HEK293 (cell line): ENCODE results near the gene DAND5.

ENCODE experiments used
- CTCF ChIP-seq: fragments of 450-650 bp; formaldehyde crosslinking; IDR thresholded peaks from 2 replicates; pipeline ENCODE4 v1.5.1; 2016; ENCODE audit warnings: missing biosample characterization, missing genetic modification characterization
- ELK4 ChIP-seq: IDR thresholded peaks from 2 replicates; pipeline ENCODE4 v1.6.1; 2011; ENCODE audit warnings: mild to moderate bottlenecking, low read depth, low read length, borderline replicate concordance
- SALL2 ChIP-seq: fragments of 450-650 bp; formaldehyde crosslinking; IDR thresholded peaks from 2 replicates; pipeline ENCODE4 v1.5.0; 2017; ENCODE audit warnings: missing biosample characterization, mild to moderate bottlenecking, missing genetic modification characterization, borderline replicate concordance
- SCRT1 ChIP-seq: fragments of 450-650 bp; formaldehyde crosslinking; IDR thresholded peaks from 2 replicates; pipeline ENCODE4 v1.5.1; 2016; ENCODE audit warnings: missing biosample characterization, missing genetic modification characterization, borderline replicate concordance
- SP2 ChIP-seq: fragments of 450-650 bp; formaldehyde crosslinking; IDR thresholded peaks from 2 replicates; pipeline ENCODE4 v1.5.1; 2016; ENCODE audit warnings: missing biosample characterization, missing genetic modification characterization
- SP3 ChIP-seq: fragments of 450-650 bp; formaldehyde crosslinking; IDR thresholded peaks from 2 replicates; pipeline ENCODE4 v1.5.1; 2016; ENCODE audit warnings: missing biosample characterization, missing genetic modification characterization
- ZNF121 ChIP-seq: fragments of 450-650 bp; formaldehyde crosslinking; IDR thresholded peaks from 2 replicates; pipeline ENCODE4 v1.5.1; 2016; ENCODE audit warnings: missing biosample characterization, missing genetic modification characterization
- ZNF155 ChIP-seq: fragments of 450-650 bp; formaldehyde crosslinking; IDR thresholded peaks from 2 replicates; pipeline ENCODE4 v1.5.1; 2016; ENCODE audit warnings: missing biosample characterization, missing genetic modification characterization
- ZNF174 ChIP-seq: fragments of 450-650 bp; formaldehyde crosslinking; IDR thresholded peaks from 2 replicates; pipeline ENCODE4 v1.5.0; 2017; ENCODE audit warnings: missing biosample characterization, mild to moderate bottlenecking, missing genetic modification characterization
- ZNF211 ChIP-seq: fragments of 450-650 bp; formaldehyde crosslinking; IDR thresholded peaks from 2 replicates; pipeline ENCODE4 v1.5.1; 2016; ENCODE audit warnings: low read depth, missing biosample characterization, missing genetic modification characterization
- ZNF248 ChIP-seq: fragments of 450-650 bp; formaldehyde crosslinking; IDR thresholded peaks from 2 replicates; pipeline ENCODE4 v1.5.1; 2017; ENCODE audit warnings: missing biosample characterization, missing genetic modification characterization
- ZNF362 ChIP-seq: fragments of 450-650 bp; formaldehyde crosslinking; IDR thresholded peaks from 2 replicates; pipeline ENCODE4 v1.5.1; 2016; ENCODE audit warnings: missing biosample characterization, missing genetic modification characterization
- ZNF394 ChIP-seq: fragments of 450-650 bp; formaldehyde crosslinking; IDR thresholded peaks from 2 replicates; pipeline ENCODE4 v1.5.1; 2016; ENCODE audit warnings: missing biosample characterization, missing genetic modification characterization, mild to moderate bottlenecking, moderate library complexity, borderline replicate concordance
- ZNF473 ChIP-seq: fragments of 450-650 bp; formaldehyde crosslinking; IDR thresholded peaks from 2 replicates; pipeline ENCODE4 v1.5.1; 2017; ENCODE audit warnings: missing biosample characterization, missing genetic modification characterization
- ZNF518A ChIP-seq: fragments of 450-650 bp; formaldehyde crosslinking; conservative IDR thresholded peaks from 2 replicates; pipeline ENCODE4 v1.5.1; 2016; ENCODE audit warnings: low read depth, missing biosample characterization, missing genetic modification characterization
- ZNF549 ChIP-seq: fragments of 450-650 bp; IDR thresholded peaks from 2 replicates; pipeline ENCODE4 v1.5.1; 2018; ENCODE audit warnings: missing biosample characterization, missing genetic modification characterization, mild to moderate bottlenecking, inconsistent platforms, moderate library complexity
- ZNF558 ChIP-seq: fragments of 450-650 bp; formaldehyde crosslinking; IDR thresholded peaks from 2 replicates; pipeline ENCODE4 v1.5.1; 2016; ENCODE audit warnings: missing biosample characterization, missing genetic modification characterization
- ZNF560 ChIP-seq: fragments of 450-650 bp; formaldehyde crosslinking; IDR thresholded peaks from 2 replicates; pipeline ENCODE4 v1.5.1; 2017; ENCODE audit warnings: missing biosample characterization, missing genetic modification characterization, borderline replicate concordance
- ZNF629 ChIP-seq: fragments of 450-650 bp; formaldehyde crosslinking; IDR thresholded peaks from 2 replicates; pipeline ENCODE4 v1.5.1; 2017; ENCODE audit warnings: missing biosample characterization, missing genetic modification characterization
- ZNF654 ChIP-seq: fragments of 450-650 bp; formaldehyde crosslinking; IDR thresholded peaks from 2 replicates; pipeline ENCODE4 v1.5.1; 2016; ENCODE audit warnings: low read depth, missing biosample characterization, missing genetic modification characterization
- ZNF792 ChIP-seq: fragments of 450-650 bp; formaldehyde crosslinking; IDR thresholded peaks from 2 replicates; pipeline ENCODE4 v1.5.1; 2016; ENCODE audit warnings: missing biosample characterization, missing genetic modification characterization
- ZSCAN30 ChIP-seq: fragments of 450-650 bp; IDR thresholded peaks from 2 replicates; pipeline ENCODE4 v1.5.1; 2018; ENCODE audit warnings: missing biosample characterization, mild to moderate bottlenecking, missing genetic modification characterization, moderate library complexity
- ZXDB ChIP-seq: fragments of 450-650 bp; formaldehyde crosslinking; IDR thresholded peaks from 2 replicates; pipeline ENCODE4 v1.5.1; 2016; ENCODE audit warnings: missing biosample characterization, missing genetic modification characterization

The DAND5 gene

GRCh38 chr19:12992729-12993128 lies 23.4 kb downstream of the DAND5 start (continued):
- TF ChIP-seq ZXDB: peak; percentile 61
- no peak for TF ChIP-seq CTCF
- TF ChIP-seq ZSCAN30 (tag by site-specific recombination): no peak
- TF ChIP-seq ZNF792 (tag by site-specific recombination): no peak
- TF ChIP-seq ZNF211 (tag by site-specific recombination): no peak
- TF ChIP-seq SP2: no peak
- no peak for TF ChIP-seq ZNF174 (tag by site-specific recombination)
- TF ChIP-seq ZNF629: 0 out of 2 replicates have a peak, but pooled peaks have one; percentile 37
- no peak for TF ChIP-seq ZNF549
- no peak for TF ChIP-seq SALL2 (tag by site-specific recombination)
- no peak for TF ChIP-seq SP3 (tag by site-specific recombination)
- no peak for TF ChIP-seq SCRT1 (tag by site-specific recombination)
- TF ChIP-seq ZNF473 (tag by site-specific recombination): no peak
- no peak for TF ChIP-seq ELK4
- TF ChIP-seq ZNF248 (tag by site-specific recombination): no peak
- TF ChIP-seq ZNF560 (tag by site-specific recombination): peak; percentile 93
- no peak; the same call in 1 of the 2 replicates for TF ChIP-seq ZNF654 (tag by site-specific recombination)
- TF ChIP-seq ZNF121 (tag by site-specific recombination): peak; percentile 27; the same call in 1 of the 2 replicates
- TF ChIP-seq ZNF362: no peak
- TF ChIP-seq ZNF558 (tag by site-specific recombination): peak; percentile 79
- TF ChIP-seq ZNF155 (tag by site-specific recombination): no peak
- peak; percentile 95 for TF ChIP-seq ZNF518A (tag by site-specific recombination)
- peak; percentile 97 for TF ChIP-seq ZNF394 (tag by site-specific recombination)
